ENCODE results near the gene OSGIN1. TPM values are rescaled to one million over a fixed set of nuclear protein-coding genes. Genes with fewer than 3 reads are reported as not detected.

The OSGIN1 gene
- total RNA-seq, 4 donors from 2014 or later, result 2.7 to 7.2 (median 4.4) TPM

GRCh38 chr16:83992624-83993023 lies 39.6 kb downstream of the OSGIN1 start:
- TF ChIP-seq CTCF (IDR thresholded peaks at IDR 0.05; ENCODE audit: low read depth), result no peak

GRCh38 chr16:83994087-83994486 lies 41.0 kb downstream of the OSGIN1 start:
- TF ChIP-seq CTCF (IDR thresholded peaks at IDR 0.05; ENCODE audit: low read depth), result no peak

- no peak for TF ChIP-seq CTCF (IDR thresholded peaks at IDR 0.05; ENCODE audit: low read depth)
Measured at GRCh38 chr16:83994703-83995102, 41.7 kb downstream of the OSGIN1 start.

GRCh38 chr16:83995754-83996153 lies 42.7 kb downstream of the OSGIN1 start:
- TF ChIP-seq CTCF (IDR thresholded peaks at IDR 0.05; ENCODE audit: low read depth), result no peak

- TF ChIP-seq CTCF (IDR thresholded peaks at IDR 0.05; ENCODE audit: low read depth), result no peak
Measured at GRCh38 chr16:83996481-83997252, 43.6 kb downstream of the OSGIN1 start.

- TF ChIP-seq CTCF (IDR thresholded peaks at IDR 0.05; ENCODE audit: low read depth), result no peak
Measured at GRCh38 chr16:83998091-83998490, 45.1 kb downstream of the OSGIN1 start.

- no peak for TF ChIP-seq CTCF (IDR thresholded peaks at IDR 0.05; ENCODE audit: low read depth)
Measured at GRCh38 chr16:84000989-84001642, 48.1 kb downstream of the OSGIN1 start.
